DND-41 (cell line): ENCODE results near the gene SPINDOC.

Experiments used
- EZH2 ChIP-seq: IDR thresholded peaks from 3 replicates; pipeline ENCODE4 v1.6.1; 2012; ENCODE audit warnings: borderline replicate concordance, low read depth, mild to moderate bottlenecking, moderate library complexity, low read length, inconsistent platforms; ENCODE audit not compliant: severe bottlenecking
- TF ChIP-seq, protein P1 (sequence below): IDR thresholded peaks from 2 replicates; pipeline ENCODE4 v1.5.1; 2012; ENCODE audit warnings: borderline replicate concordance, low read length, moderate library complexity, mild to moderate bottlenecking; ENCODE audit not compliant: poor library complexity, severe bottlenecking; ENCODE audit errors: extremely low read depth

DNA sequence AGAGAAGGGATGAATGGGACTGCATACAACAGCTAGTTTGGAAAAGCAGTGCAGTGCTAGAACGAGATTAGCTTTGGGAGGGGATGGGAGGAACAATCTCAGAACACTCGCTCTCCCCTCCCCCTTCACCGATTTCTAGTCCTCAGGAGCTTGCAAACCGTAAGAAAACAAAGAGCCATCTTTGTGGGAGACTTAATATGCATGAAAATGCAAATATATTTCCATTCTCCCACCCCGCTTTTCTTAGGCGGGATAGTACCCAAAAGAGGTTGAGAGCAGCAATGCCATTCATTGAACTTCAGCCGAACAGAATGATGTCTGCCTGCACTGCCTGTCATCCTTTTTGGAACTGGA lies 1.1 kb downstream of the SPINDOC start:
- TF ChIP-seq, protein P1, sequence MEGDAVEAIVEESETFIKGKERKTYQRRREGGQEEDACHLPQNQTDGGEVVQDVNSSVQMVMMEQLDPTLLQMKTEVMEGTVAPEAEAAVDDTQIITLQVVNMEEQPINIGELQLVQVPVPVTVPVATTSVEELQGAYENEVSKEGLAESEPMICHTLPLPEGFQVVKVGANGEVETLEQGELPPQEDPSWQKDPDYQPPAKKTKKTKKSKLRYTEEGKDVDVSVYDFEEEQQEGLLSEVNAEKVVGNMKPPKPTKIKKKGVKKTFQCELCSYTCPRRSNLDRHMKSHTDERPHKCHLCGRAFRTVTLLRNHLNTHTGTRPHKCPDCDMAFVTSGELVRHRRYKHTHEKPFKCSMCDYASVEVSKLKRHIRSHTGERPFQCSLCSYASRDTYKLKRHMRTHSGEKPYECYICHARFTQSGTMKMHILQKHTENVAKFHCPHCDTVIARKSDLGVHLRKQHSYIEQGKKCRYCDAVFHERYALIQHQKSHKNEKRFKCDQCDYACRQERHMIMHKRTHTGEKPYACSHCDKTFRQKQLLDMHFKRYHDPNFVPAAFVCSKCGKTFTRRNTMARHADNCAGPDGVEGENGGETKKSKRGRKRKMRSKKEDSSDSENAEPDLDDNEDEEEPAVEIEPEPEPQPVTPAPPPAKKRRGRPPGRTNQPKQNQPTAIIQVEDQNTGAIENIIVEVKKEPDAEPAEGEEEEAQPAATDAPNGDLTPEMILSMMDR, result no peak
- no peak for TF ChIP-seq EZH2
